Mesenchymal stem cell (in vitro differentiated cells and primary cell): ENCODE results near the gene TRAF2.

ENCODE experiments used
- DNase-seq: peaks from one replicate; pipeline ENCODE4 v3.0.0-alpha.2; 2013
- H2AFZ ChIP-seq: one replicate; pipeline ENCODE4 v1.6.1; 2013; ENCODE audit warnings: low read depth, mild to moderate bottlenecking, control low read depth, inconsistent platforms, low read length, moderate library complexity
- H2AK5ac ChIP-seq: 2 replicates; pipeline ENCODE4 v1.6.1; 2013; ENCODE audit warnings: low read length, moderate library complexity, mild to moderate bottlenecking, inconsistent platforms; ENCODE audit not compliant: severe bottlenecking
- H2BK120ac ChIP-seq: one replicate; pipeline ENCODE4 v1.6.1; 2013; ENCODE audit warnings: low read depth, mild to moderate bottlenecking, inconsistent platforms, low read length, moderate library complexity
- H2BK12ac ChIP-seq, 2 experiments: one replicate each; pipeline ENCODE4 v1.6.1; 2013; ENCODE audit warnings: inconsistent platforms in 2 of 2, low read length in 2 of 2, mild to moderate bottlenecking in 2 of 2, moderate library complexity in 2 of 2, control low read depth in 1 of 2
- H2BK15ac ChIP-seq: one replicate; pipeline ENCODE4 v1.6.1; 2013; ENCODE audit warnings: mild to moderate bottlenecking, low read depth, inconsistent platforms; ENCODE audit not compliant: poor library complexity, severe bottlenecking
- H2BK5ac ChIP-seq: 2 replicates; pipeline ENCODE4 v1.6.1; 2013; ENCODE audit warnings: low read depth, mild to moderate bottlenecking, low read length, control low read depth, inconsistent platforms; ENCODE audit not compliant: poor library complexity, severe bottlenecking
- H3K14ac ChIP-seq, 2 experiments: one replicate each; pipeline ENCODE4 v1.6.1; 2013; ENCODE audit warnings: inconsistent platforms in 2 of 2, low read length in 2 of 2, control low read depth in 1 of 2, mild to moderate bottlenecking in 1 of 2, moderate library complexity in 1 of 2
- H3K18ac ChIP-seq, 2 experiments: one replicate each; pipeline ENCODE4 v1.6.1; 2013; ENCODE audit warnings: inconsistent platforms in 2 of 2, low read length in 2 of 2, control low read depth in 1 of 2, low read depth in 1 of 2, mild to moderate bottlenecking in 1 of 2
- H3K23ac ChIP-seq, 2 experiments: one replicate each; pipeline ENCODE4 v1.6.1; 2013; ENCODE audit warnings: inconsistent platforms in 2 of 2, low read length in 2 of 2, mild to moderate bottlenecking in 2 of 2, moderate library complexity in 2 of 2, control low read depth in 1 of 2
- H3K27ac ChIP-seq: 2 replicates; pipeline ENCODE4 v1.5.1; 2013; ENCODE audit warnings: mild to moderate bottlenecking, moderate library complexity, low read length, control low read depth, inconsistent platforms; ENCODE audit not compliant: poor library complexity, severe bottlenecking
- H3K27me3 ChIP-seq, 2 experiments: 2 replicates each; pipeline versions ENCODE4 v1.6.1 to v1.7.0; 2013; ENCODE audit warnings: low read length in 2 of 2, mild to moderate bottlenecking in 2 of 2, moderate library complexity in 2 of 2, control low read depth in 1 of 2, inconsistent platforms in 1 of 2; ENCODE audit not compliant: control insufficient read depth in 1 of 2, insufficient read depth in 1 of 2
- H3K36me3 ChIP-seq, 2 experiments: 2 replicates each; pipeline versions ENCODE4 v1.6.1 to v1.7.0; 2013; ENCODE audit warnings: low read length in 2 of 2, control low read depth in 1 of 2, inconsistent platforms in 1 of 2, low read depth in 1 of 2, mild to moderate bottlenecking in 1 of 2; ENCODE audit not compliant: insufficient read depth in 2 of 2, control insufficient read depth in 1 of 2
- H3K4ac ChIP-seq, 2 experiments: one replicate each; pipeline ENCODE4 v1.6.1; 2013; ENCODE audit warnings: inconsistent platforms in 2 of 2, low read length in 2 of 2, mild to moderate bottlenecking in 2 of 2, moderate library complexity in 2 of 2, control low read depth in 1 of 2, low read depth in 1 of 2
- H3K4me1 ChIP-seq: 2 replicates; pipeline ENCODE4 v1.6.1; 2013; ENCODE audit warnings: low read depth, low read length, control low read depth; ENCODE audit not compliant: control insufficient read depth, insufficient read depth
- H3K4me2 ChIP-seq: 2 replicates; pipeline ENCODE4 v1.6.1; 2013; ENCODE audit warnings: low read length, mild to moderate bottlenecking, inconsistent platforms; ENCODE audit not compliant: poor library complexity, severe bottlenecking
- H3K4me3 ChIP-seq, 2 experiments: 2 replicates each; pipeline versions ENCODE4 v1.5.1 to v1.7.0; 2013; ENCODE audit warnings: low read length in 2 of 2, mild to moderate bottlenecking in 2 of 2, control low read depth in 1 of 2, low read depth in 1 of 2; ENCODE audit not compliant: insufficient read depth in 1 of 2
- H3K79me1 ChIP-seq: replicated peaks from 2 replicates; pipeline ENCODE4 v1.6.1; 2013; ENCODE audit warnings: mild to moderate bottlenecking, control low read depth, low read length, inconsistent platforms; ENCODE audit not compliant: poor library complexity, severe bottlenecking
- H3K9ac ChIP-seq: 2 replicates; pipeline ENCODE4 v1.7.0; 2013; ENCODE audit warnings: mild to moderate bottlenecking, low read length, moderate library complexity
- H3K9me3 ChIP-seq: 2 replicates; pipeline ENCODE4 v1.7.0; 2013; ENCODE audit warnings: mild to moderate bottlenecking, low read length; ENCODE audit not compliant: control insufficient read depth
- H4K8ac ChIP-seq: one replicate; pipeline ENCODE4 v1.6.1; 2013; ENCODE audit warnings: inconsistent platforms, mild to moderate bottlenecking, low read length, moderate library complexity
- H4K91ac ChIP-seq: one replicate; pipeline ENCODE4 v1.6.1; 2013; ENCODE audit warnings: mild to moderate bottlenecking, low read length, inconsistent platforms
- WGBS: methylation state at CpG from one replicate; pipeline ENCODE4 v1.1.7; 2013; ENCODE audit warnings: mixed read lengths; 5-methylcytosine and 5-hydroxymethylcytosine counted together

The TRAF2 gene

GRCh38 chr9:136852664-136853595, 33.4 kb upstream of the TRAF2 start:
- H3K27ac ChIP-seq = no peak overlapping the region
- no peak overlapping the region for H3K14ac ChIP-seq
- H2BK15ac ChIP-seq = no peak overlapping the region
- peaks cover 0 to 61% of the 10 kb centered on the region in 2 experiments for H3K36me3 ChIP-seq
- no peak for DNase-seq
- peak overlapping the region; percentile 19 for H4K8ac ChIP-seq
- no peak overlapping the region for H3K4me3 ChIP-seq
- no peak overlapping the region for H3K4ac ChIP-seq
- no peak overlapping the region for H3K4me2 ChIP-seq
- no peak overlapping the region for H3K23ac ChIP-seq
- H2BK12ac ChIP-seq = no peak overlapping the region
- WGBS = 93% methylated on average over 29 of the region's 29 CpGs
- no peaks in the 10 kb centered on the region for H3K27me3 ChIP-seq
- no peak overlapping the region for H2AFZ ChIP-seq
- no peaks in the 10 kb centered on the region for H3K9me3 ChIP-seq
- peaks cover 62% of the 10 kb centered on the region for H3K4me1 ChIP-seq
- H3K9ac ChIP-seq = no peak overlapping the region
- peak overlapping the region in 1 of 2 experiments; percentile 30 for H3K18ac ChIP-seq
- no peak overlapping the region for H4K91ac ChIP-seq
- H2BK120ac ChIP-seq = no peak overlapping the region
- no peak overlapping the region for H2AK5ac ChIP-seq
- no peak overlapping the region for H2BK5ac ChIP-seq
- peaks cover 23% of the 10 kb centered on the region for H3K79me1 ChIP-seq

- Histone ChIP-seq H3K27me3 (no peaks in the 10 kb centered on the region), H4K91ac (no peak overlapping the region), H2AFZ (no peak overlapping the region), H3K18ac (no peak overlapping the region), H3K9ac (no peak overlapping the region), H2BK15ac (no peak overlapping the region), H3K79me1 (peaks cover 22% of the 10 kb centered on the region), H3K4me3 (no peak overlapping the region), H3K4ac (no peak overlapping the region), H3K36me3 (peaks cover 0 to 68% of the 10 kb centered on the region in 2 experiments), H3K27ac (no peak overlapping the region), H3K4me2 (no peak overlapping the region), H2BK12ac (no peak overlapping the region), H3K23ac (no peak overlapping the region), H2BK5ac (no peak overlapping the region), H2BK120ac (no peak overlapping the region), H3K14ac (no peak overlapping the region), H2AK5ac (no peak overlapping the region), H4K8ac (peak overlapping the region; percentile 56), H3K4me1 (peaks cover 67% of the 10 kb centered on the region), H3K9me3 (no peaks in the 10 kb centered on the region)
- no peak for DNase-seq
- 90% methylated on average over 18 of the region's 18 CpGs for WGBS
These were observed 32.7 kb upstream of the TRAF2 start for GRCh38 chr9:136853596-136854112.

GRCh38 chr9:136854113-136854841, 32.0 kb upstream of the TRAF2 start:
- Histone ChIP-seq H3K4me1 (peaks cover 73% of the 10 kb centered on the region), H2BK12ac (no peak overlapping the region), H3K4me2 (no peak overlapping the region), H3K36me3 (peaks cover 0 to 74% of the 10 kb centered on the region in 2 experiments), H3K14ac (no peak overlapping the region), H3K4ac (no peak overlapping the region), H2BK120ac (no peak overlapping the region), H2AFZ (no peak overlapping the region), H3K9ac (no peak overlapping the region), H3K4me3 (no peak overlapping the region), H3K27me3 (no peaks in the 10 kb centered on the region), H3K79me1 (peaks cover 25% of the 10 kb centered on the region), H2AK5ac (no peak overlapping the region), H4K8ac (no peak overlapping the region), H4K91ac (no peak overlapping the region), H3K23ac (no peak overlapping the region), H3K27ac (no peak overlapping the region), H3K9me3 (no peaks in the 10 kb centered on the region), H3K18ac (no peak overlapping the region), H2BK5ac (no peak overlapping the region), H2BK15ac (no peak overlapping the region)
- no peak for DNase-seq
- 92% methylated on average over 30 of the region's 30 CpGs for WGBS
